Measurements from ENCODE around the gene TIMM13. TPM values are rescaled to one million over a fixed set of nuclear protein-coding genes. Genes with fewer than 3 reads are reported as not detected.

Gene TIMM13
- total and polyA plus RNA-seq, 10 of the 15 experiments (the other 5 are each of a cell fraction or from before 2014, with no cell fraction given): 9.9 to 205 (median 63.6) TPM

DNA sequence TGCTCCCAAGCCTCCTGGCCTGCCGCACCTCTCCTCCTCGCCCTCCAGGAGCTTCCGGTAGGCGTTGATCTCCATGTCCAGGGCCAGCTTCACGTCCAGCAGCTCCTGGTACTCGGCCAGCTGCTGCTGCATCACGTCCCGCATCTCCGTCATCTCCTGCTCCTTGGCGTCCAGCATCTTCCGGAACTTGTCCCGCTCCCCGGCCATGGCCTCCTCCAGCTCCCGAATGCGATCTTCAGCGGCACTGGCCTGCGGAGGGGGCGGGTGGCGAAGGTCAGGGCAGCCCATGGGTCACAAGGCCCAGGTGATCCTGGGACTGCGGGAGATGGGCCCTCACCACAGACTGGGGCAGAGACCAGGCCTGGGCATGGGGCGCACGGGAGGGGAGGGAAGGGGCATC, 6.9 kb upstream of the TIMM13 start:
- no peak overlapping the region for H3K4me3 ChIP-seq
- H3K9me3 ChIP-seq (replicated peaks; ENCODE audit: control insufficient read depth, insufficient read depth, low read length): no peaks in the 10 kb centered on the region
- no peak overlapping the region for H3K9ac ChIP-seq (ENCODE audit: control insufficient read depth, insufficient read depth, low read length)
- no peaks in the 10 kb centered on the region for H4K20me1 ChIP-seq (ENCODE audit: control insufficient read depth, insufficient read depth)
- H3K27me3 ChIP-seq (replicated peaks in 1 of 2; ENCODE audit: control insufficient read depth in 2 of 2, insufficient read depth in 2 of 2, low read length in 1 of 2): no peaks in the 10 kb centered on the region
- TSS peak; percentile 67 for BruUV-seq (replicated peaks)
- intact Hi-C loops (cut with micrococcal nuclease; ENCODE audit: unreplicated experiment) (no loop called here), in situ Hi-C loops (cut with MboI) (no loop called here)
- 94% methylated on average over 15 of the region's 22 CpGs for WGBS (ENCODE audit: insufficient coverage, insufficient replicate concordance, low lambda C conversion rate, missing lambda C conversion rate)
- ATAC-seq: no peak
- no peak for DNase-seq (ENCODE audit: low read depth, low spot score)
- ChIA-PET SMC1A (ENCODE audit: uncharacterized antibody, unreplicated experiment) (no interaction called here), RAD21 (ENCODE audit: unreplicated experiment) (no interaction called here), POLR2A (interaction anchor here (0.6 kb wide), 1 partner anchor 355 kb away, joined by 3 read pairs; no protein-coding TSS in a partner anchor), CTCF (no interaction called here)
- no peak for FAIRE-seq
- H3K36me3 ChIP-seq (ENCODE audit: control insufficient read depth in 2 of 2, insufficient read depth in 2 of 2, low read length in 1 of 2): peaks cover 15 to 56% of the 10 kb centered on the region in 2 experiments
- no peak overlapping the region for H2AFZ ChIP-seq (ENCODE audit: control insufficient read depth, low read depth, low read length)
- TF ChIP-seq RCOR1 (conservative IDR thresholded peaks at IDR 0.05; ENCODE audit: low read depth, low read length) (no peak), CHD1 (IDR thresholded peaks at IDR 0.05; ENCODE audit: low read depth, low read length) (no peak), ASH2L (IDR thresholded peaks at IDR 0.05; ENCODE audit: borderline replicate concordance, low read depth) (no peak), MEF2B (IDR thresholded peaks at IDR 0.05; ENCODE audit: partially characterized antibody, poor library complexity, severe bottlenecking) (no peak)
- TF ChIP-seq, protein P1, sequence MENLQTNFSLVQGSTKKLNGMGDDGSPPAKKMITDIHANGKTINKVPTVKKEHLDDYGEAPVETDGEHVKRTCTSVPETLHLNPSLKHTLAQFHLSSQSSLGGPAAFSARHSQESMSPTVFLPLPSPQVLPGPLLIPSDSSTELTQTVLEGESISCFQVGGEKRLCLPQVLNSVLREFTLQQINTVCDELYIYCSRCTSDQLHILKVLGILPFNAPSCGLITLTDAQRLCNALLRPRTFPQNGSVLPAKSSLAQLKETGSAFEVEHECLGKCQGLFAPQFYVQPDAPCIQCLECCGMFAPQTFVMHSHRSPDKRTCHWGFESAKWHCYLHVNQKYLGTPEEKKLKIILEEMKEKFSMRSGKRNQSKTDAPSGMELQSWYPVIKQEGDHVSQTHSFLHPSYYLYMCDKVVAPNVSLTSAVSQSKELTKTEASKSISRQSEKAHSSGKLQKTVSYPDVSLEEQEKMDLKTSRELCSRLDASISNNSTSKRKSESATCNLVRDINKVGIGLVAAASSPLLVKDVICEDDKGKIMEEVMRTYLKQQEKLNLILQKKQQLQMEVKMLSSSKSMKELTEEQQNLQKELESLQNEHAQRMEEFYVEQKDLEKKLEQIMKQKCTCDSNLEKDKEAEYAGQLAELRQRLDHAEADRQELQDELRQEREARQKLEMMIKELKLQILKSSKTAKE (IDR thresholded peaks at IDR 0.05; ENCODE audit: low read depth, poor library complexity, severe bottlenecking): no peak
- H3K27ac ChIP-seq (ENCODE audit: control insufficient read depth, insufficient read depth): no peak overlapping the region
- no peaks in the 10 kb centered on the region for H3K79me2 ChIP-seq (ENCODE audit: control insufficient read depth, insufficient read depth, low read length)
- H3K4me1 ChIP-seq (ENCODE audit: control insufficient read depth, insufficient read depth, low read length): no peaks in the 10 kb centered on the region
- H3K4me2 ChIP-seq (ENCODE audit: control insufficient read depth, insufficient read depth): no peak overlapping the region

DNA sequence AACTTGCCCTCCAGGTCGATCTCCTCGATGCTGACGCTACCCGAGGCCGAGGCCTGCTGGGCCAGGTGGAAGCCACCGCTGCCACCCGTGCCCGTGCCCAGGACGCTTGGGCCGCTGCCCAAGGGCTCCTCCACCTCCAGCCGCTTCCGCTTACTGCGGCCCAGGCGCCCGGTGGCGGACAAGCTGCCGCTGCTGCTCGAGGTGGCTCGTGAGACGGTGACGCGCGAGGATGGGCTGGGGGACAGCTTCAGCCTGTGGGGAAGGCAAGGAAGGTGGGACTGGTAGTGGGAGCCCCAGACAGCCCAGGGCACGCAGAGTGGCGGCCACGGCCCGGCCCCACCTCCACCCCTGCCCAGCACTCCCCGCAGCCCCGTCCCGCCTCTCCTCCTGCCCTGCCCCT, 6.5 kb upstream of the TIMM13 start:
- in situ Hi-C loops (cut with MboI): no loop called here
- Histone ChIP-seq H4K20me1 (ENCODE audit: control insufficient read depth, insufficient read depth) (no peaks in the 10 kb centered on the region), H3K9me3 (replicated peaks; ENCODE audit: control insufficient read depth, insufficient read depth, low read length) (no peaks in the 10 kb centered on the region), H3K36me3 (ENCODE audit: control insufficient read depth in 2 of 2, insufficient read depth in 2 of 2, low read length in 1 of 2) (peaks cover 13 to 57% of the 10 kb centered on the region in 2 experiments), H3K9ac (ENCODE audit: control insufficient read depth, insufficient read depth, low read length) (no peak overlapping the region), H3K4me1 (ENCODE audit: control insufficient read depth, insufficient read depth, low read length) (no peaks in the 10 kb centered on the region), H2AFZ (ENCODE audit: control insufficient read depth, low read depth, low read length) (no peak overlapping the region), H3K4me3 (no peak overlapping the region), H3K27ac (ENCODE audit: control insufficient read depth, insufficient read depth) (no peak overlapping the region), H3K27me3 (replicated peaks in 1 of 2; ENCODE audit: control insufficient read depth in 2 of 2, insufficient read depth in 2 of 2, low read length in 1 of 2) (no peaks in the 10 kb centered on the region), H3K4me2 (ENCODE audit: control insufficient read depth, insufficient read depth) (no peak overlapping the region), H3K79me2 (ENCODE audit: control insufficient read depth, insufficient read depth, low read length) (no peaks in the 10 kb centered on the region)
- no TSS peak for BruUV-seq (replicated peaks)
- SMC1A ChIA-PET (ENCODE audit: uncharacterized antibody, unreplicated experiment): no interaction called here
- no peak for ATAC-seq
- no peak for TF ChIP-seq CEBPB (IDR thresholded peaks at IDR 0.05; ENCODE audit: borderline replicate concordance in 1 of 2, low read depth in 2 of 2, low read length in 2 of 2)
- no peak for TF ChIP-seq YY1 (IDR thresholded peaks at IDR 0.05; ENCODE audit: low read depth, low read length)
- no peak for TF ChIP-seq CBFB (IDR thresholded peaks at IDR 0.05; ENCODE audit: low read depth)
- TF ChIP-seq ZNF207 (IDR thresholded peaks at IDR 0.05; ENCODE audit: borderline replicate concordance): no peak
- TF ChIP-seq POU2F2 (IDR thresholded peaks at IDR 0.05; ENCODE audit: borderline replicate concordance, low read depth, low read length): no peak
- TF ChIP-seq WRNIP1 (IDR thresholded peaks at IDR 0.05; ENCODE audit: borderline replicate concordance, low read depth, low read length): no peak
- TF ChIP-seq SMAD5 (IDR thresholded peaks at IDR 0.05; ENCODE audit: low read depth): no peak
- no peak for TF ChIP-seq NFIC (IDR thresholded peaks at IDR 0.05; ENCODE audit: low read depth, low read length)
- no peak for TF ChIP-seq ZSCAN29 (IDR thresholded peaks at IDR 0.05)
- no peak for TF ChIP-seq SMAD1 (IDR thresholded peaks at IDR 0.05; ENCODE audit: low read depth, partially characterized antibody)
- no peak for FAIRE-seq
- CTCF ChIA-PET: no interaction called here
- no peak for DNase-seq (ENCODE audit: low read depth, low spot score)
- POLR2A ChIA-PET: no interaction called here
- over 99% methylated on average over 17 of the region's 30 CpGs for WGBS (ENCODE audit: insufficient coverage, insufficient replicate concordance, low lambda C conversion rate, missing lambda C conversion rate)
- intact Hi-C loops (cut with micrococcal nuclease; ENCODE audit: unreplicated experiment): no loop called here
- RAD21 ChIA-PET (ENCODE audit: unreplicated experiment): no interaction called here
